Sigmoid colon (tissue), 4 donors: ENCODE data around the gene NHERF2.

Experiments used
- EP300 ChIP-seq, 4 donors: sonication (generic); formaldehyde crosslinking; IDR thresholded peaks; one replicate each; pipeline ENCODE4 v1.6.1; 2017; ENCODE audit warnings: antibody characterized with exemption in 4 of 4
- POLR2A ChIP-seq, 2 donors: fragments of 450-650 bp; IDR thresholded peaks; one replicate each; pipeline ENCODE4 v1.6.1; 2016; ENCODE audit warnings: antibody characterized with exemption in 2 of 2, mild to moderate bottlenecking in 2 of 2, moderate library complexity in 2 of 2
- POLR2AphosphoS5 ChIP-seq, 4 donors: sonication (generic); formaldehyde crosslinking; IDR thresholded peaks; one replicate each; pipeline ENCODE4 v1.6.1; 2017; ENCODE audit warnings: antibody characterized with exemption in 4 of 4
- TF ChIP-seq, protein P1 (sequence below), 4 experiments: fragments of 450-650 bp in 3 of 4; fragments of 200-600 bp in 1 of 4; IDR thresholded peaks; one replicate each; pipeline ENCODE4 v1.5.1; 2016 to 2019; ENCODE audit warnings: antibody characterized with exemption in 4 of 4, mild to moderate bottlenecking in 3 of 4, moderate library complexity in 2 of 4

DNA sequence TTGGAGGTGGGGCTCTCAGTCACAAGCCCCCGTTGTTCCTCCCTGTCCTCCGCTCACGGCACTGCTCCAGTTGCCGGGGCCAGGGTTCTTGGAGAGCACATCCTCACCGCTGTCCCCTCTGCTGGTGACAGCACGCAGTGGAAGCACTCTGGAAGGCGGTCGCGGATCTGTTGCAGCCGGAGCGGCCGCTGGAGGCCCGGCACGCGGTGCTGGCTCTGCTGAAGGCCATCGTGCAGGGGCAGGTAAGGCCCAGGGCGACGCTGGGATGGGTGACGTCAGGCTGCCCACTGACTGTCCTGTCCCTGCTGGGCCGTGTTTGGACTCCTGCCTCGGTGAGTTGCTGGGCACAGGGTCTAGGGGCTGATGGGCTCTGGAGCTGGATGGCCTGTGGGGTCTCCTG lies 26.5 kb downstream of the NHERF2 start:
- no peak for TF ChIP-seq EP300 (IDR thresholded peaks at IDR 0.05)
- TF ChIP-seq, protein P1, sequence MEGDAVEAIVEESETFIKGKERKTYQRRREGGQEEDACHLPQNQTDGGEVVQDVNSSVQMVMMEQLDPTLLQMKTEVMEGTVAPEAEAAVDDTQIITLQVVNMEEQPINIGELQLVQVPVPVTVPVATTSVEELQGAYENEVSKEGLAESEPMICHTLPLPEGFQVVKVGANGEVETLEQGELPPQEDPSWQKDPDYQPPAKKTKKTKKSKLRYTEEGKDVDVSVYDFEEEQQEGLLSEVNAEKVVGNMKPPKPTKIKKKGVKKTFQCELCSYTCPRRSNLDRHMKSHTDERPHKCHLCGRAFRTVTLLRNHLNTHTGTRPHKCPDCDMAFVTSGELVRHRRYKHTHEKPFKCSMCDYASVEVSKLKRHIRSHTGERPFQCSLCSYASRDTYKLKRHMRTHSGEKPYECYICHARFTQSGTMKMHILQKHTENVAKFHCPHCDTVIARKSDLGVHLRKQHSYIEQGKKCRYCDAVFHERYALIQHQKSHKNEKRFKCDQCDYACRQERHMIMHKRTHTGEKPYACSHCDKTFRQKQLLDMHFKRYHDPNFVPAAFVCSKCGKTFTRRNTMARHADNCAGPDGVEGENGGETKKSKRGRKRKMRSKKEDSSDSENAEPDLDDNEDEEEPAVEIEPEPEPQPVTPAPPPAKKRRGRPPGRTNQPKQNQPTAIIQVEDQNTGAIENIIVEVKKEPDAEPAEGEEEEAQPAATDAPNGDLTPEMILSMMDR (IDR thresholded peaks at IDR 0.05): no peak
- no peak for TF ChIP-seq POLR2A (IDR thresholded peaks at IDR 0.05)
- TF ChIP-seq POLR2AphosphoS5 (IDR thresholded peaks at IDR 0.05): no peak
